Lung (tissue), 12 donors: ENCODE data around the gene MS4A18. TPM values are rescaled to one million over a fixed set of nuclear protein-coding genes. Genes with fewer than 3 reads are reported as not detected.

Experiments used
- ATAC-seq: fragments of 200-7000 bp; cut with Tn5 transposase; one replicate; pipeline ENCODE4 v1.9.1; 2020; ENCODE audit warnings: moderate number of reproducible peaks; ENCODE audit not compliant: insufficient read depth, low FRiP score
- DNase-seq, 3 donors: peaks; one replicate each; pipeline ENCODE4 v3.0.0-alpha.2; 2013 to 2017
- H3K27ac ChIP-seq, 2 donors: one replicate each; pipeline ENCODE4 v1.5.1; 2013; ENCODE audit warnings: mild to moderate bottlenecking in 2 of 2, moderate library complexity in 2 of 2, control low read depth in 1 of 2, inconsistent platforms in 1 of 2, low read depth in 1 of 2, low read length in 1 of 2
- H3K27me3 ChIP-seq, 3 donors: one replicate each; pipeline ENCODE4 v1.5.1; 2013; ENCODE audit warnings: low read length in 2 of 3; ENCODE audit not compliant: control insufficient read depth in 3 of 3, insufficient read depth in 3 of 3
- H3K36me3 ChIP-seq, 4 donors: one replicate each; pipeline ENCODE4 v1.5.1; 2013; ENCODE audit warnings: low read length in 4 of 4, mild to moderate bottlenecking in 1 of 4, moderate library complexity in 1 of 4; ENCODE audit not compliant: control insufficient read depth in 4 of 4, insufficient read depth in 4 of 4
- H3K4me1 ChIP-seq, 5 donors: one replicate each; pipeline ENCODE4 v1.5.1; 2013; ENCODE audit warnings: low read length in 5 of 5, mild to moderate bottlenecking in 2 of 5, moderate library complexity in 1 of 5; ENCODE audit not compliant: control insufficient read depth in 5 of 5, insufficient read depth in 5 of 5
- H3K4me3 ChIP-seq: one replicate; pipeline ENCODE4 v1.5.1; 2013; ENCODE audit warnings: mild to moderate bottlenecking, control low read depth, moderate library complexity
- H3K9ac ChIP-seq, 2 donors: one replicate each; pipeline ENCODE4 v1.5.1; 2013; ENCODE audit warnings: low read length in 2 of 2, control low read depth in 1 of 2; ENCODE audit not compliant: insufficient read depth in 1 of 2
- H3K9me3 ChIP-seq, 4 donors: one replicate each; pipeline ENCODE4 v1.5.1; 2013; ENCODE audit warnings: low read length in 3 of 4, mild to moderate bottlenecking in 1 of 4, moderate library complexity in 1 of 4; ENCODE audit not compliant: control insufficient read depth in 4 of 4, insufficient read depth in 3 of 4
- WGBS, 2 donors: extraction: QIAGEN DNeasy Blood & Tissue Kit; methylation state at CpG; one replicate each; pipeline ENCODE4 v1.1.7; 2013; 5-methylcytosine and 5-hydroxymethylcytosine counted together
- polyA plus RNA-seq, 2 donors: library from polyadenylated mRNA; stranded (reverse); fragments of 200-250 nt; gene quantifications; one replicate each; pipeline ENCODE4 v1.2.1, GENCODE V29; 2013
- total RNA-seq, 2 donors: library from RNA; depleted of rRNA in 1 of 2; stranded (reverse); fragments of >200 nt in 1 of 2; gene quantifications; one replicate each; pipeline ENCODE4 v1.2.1, GENCODE V29; 2014 to 2021
- TF ChIP-seq, protein P1 (sequence below): IDR thresholded peaks from 2 replicates; pipeline ENCODE4 v1.5.1; 2012; ENCODE audit warnings: mild to moderate bottlenecking; ENCODE audit errors: control extremely low read depth, extremely low read depth
- donor health status: control.
- donor health status: control.
- donor health status: Bipolar disorder and iron deficiency.
- donor health status: healthy.
- donor health status: DM: yes; HTN: yes; CAD: no.

MS4A18 gene
- total and polyA plus RNA-seq, 4 donors: 0.03 TPM; not detected in 3

DNA sequence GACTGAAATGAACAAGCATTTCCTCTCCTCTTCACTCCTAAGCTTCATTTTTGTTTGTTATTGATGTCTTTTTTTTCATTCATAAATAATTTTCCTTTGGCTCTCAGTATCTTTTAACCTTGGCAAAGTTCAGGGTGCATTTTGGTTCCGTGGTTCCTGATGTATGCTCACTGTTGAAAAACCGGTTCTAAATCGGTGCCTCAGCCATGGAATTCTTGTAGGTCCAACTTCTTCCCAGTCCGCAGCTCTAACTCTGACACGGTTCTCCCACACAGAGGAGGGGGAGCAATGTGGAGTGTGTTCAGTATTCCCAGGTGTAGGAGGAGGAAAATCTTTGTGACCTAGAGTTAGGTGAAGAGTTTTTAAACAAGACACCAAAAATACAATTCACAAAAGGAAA is 19.6 kb downstream of the MS4A18 start:
- DNase-seq (no peak), ATAC-seq (no peak)
- Histone ChIP-seq H3K9me3 (peaks cover 0 to 13% (median 2%) of the 10 kb centered on the region in 4 donors), H3K4me1 (no peaks in the 10 kb centered on the region), H3K4me3 (no peak overlapping the region), H3K9ac (no peak overlapping the region), H3K27ac (no peak overlapping the region), H3K36me3 (no peaks in the 10 kb centered on the region), H3K27me3 (no peaks in the 10 kb centered on the region)
- TF ChIP-seq, protein P1, sequence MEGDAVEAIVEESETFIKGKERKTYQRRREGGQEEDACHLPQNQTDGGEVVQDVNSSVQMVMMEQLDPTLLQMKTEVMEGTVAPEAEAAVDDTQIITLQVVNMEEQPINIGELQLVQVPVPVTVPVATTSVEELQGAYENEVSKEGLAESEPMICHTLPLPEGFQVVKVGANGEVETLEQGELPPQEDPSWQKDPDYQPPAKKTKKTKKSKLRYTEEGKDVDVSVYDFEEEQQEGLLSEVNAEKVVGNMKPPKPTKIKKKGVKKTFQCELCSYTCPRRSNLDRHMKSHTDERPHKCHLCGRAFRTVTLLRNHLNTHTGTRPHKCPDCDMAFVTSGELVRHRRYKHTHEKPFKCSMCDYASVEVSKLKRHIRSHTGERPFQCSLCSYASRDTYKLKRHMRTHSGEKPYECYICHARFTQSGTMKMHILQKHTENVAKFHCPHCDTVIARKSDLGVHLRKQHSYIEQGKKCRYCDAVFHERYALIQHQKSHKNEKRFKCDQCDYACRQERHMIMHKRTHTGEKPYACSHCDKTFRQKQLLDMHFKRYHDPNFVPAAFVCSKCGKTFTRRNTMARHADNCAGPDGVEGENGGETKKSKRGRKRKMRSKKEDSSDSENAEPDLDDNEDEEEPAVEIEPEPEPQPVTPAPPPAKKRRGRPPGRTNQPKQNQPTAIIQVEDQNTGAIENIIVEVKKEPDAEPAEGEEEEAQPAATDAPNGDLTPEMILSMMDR: no peak
- WGBS, 2 donors: 92 to 93% methylated on average over 5 of the region's 5 CpGs

DNA sequence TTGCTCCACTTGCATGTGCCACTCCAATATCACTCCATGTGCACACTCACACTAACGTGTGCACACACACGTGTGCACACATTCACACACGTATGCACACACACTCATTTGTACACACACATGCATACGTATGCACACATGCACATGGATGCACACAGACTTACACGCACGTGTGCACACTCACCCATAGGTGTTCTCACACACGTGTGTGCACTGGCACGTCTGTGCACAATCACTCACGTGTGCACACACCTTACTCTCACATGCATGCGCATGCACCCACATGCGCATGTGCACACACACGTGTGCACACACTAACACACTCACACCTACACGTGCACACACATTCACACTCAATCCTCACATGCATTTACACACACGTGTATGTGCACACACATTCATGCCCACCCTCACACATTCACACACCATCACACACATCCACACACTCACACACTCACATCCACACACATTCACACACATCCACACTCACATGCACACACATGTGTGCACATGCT is 22.9 kb downstream of the MS4A18 start:
- no peak for ATAC-seq
- H3K9me3 ChIP-seq: peaks cover 0 to 2% (median 0%) of the 10 kb centered on the region in 4 donors
- no peaks in the 10 kb centered on the region for H3K36me3 ChIP-seq
- WGBS, 2 donors: 94 to 97% methylated on average over 14 of the region's 14 CpGs
- no peaks in the 10 kb centered on the region for H3K4me1 ChIP-seq
- H3K9ac ChIP-seq: no peak overlapping the region
- H3K27ac ChIP-seq: no peak overlapping the region
- H3K4me3 ChIP-seq: no peak overlapping the region
- DNase-seq: no peak
- peaks cover 0 to 2% (median 0%) of the 10 kb centered on the region in 3 donors for H3K27me3 ChIP-seq
- TF ChIP-seq, protein P1: no peak

DNA sequence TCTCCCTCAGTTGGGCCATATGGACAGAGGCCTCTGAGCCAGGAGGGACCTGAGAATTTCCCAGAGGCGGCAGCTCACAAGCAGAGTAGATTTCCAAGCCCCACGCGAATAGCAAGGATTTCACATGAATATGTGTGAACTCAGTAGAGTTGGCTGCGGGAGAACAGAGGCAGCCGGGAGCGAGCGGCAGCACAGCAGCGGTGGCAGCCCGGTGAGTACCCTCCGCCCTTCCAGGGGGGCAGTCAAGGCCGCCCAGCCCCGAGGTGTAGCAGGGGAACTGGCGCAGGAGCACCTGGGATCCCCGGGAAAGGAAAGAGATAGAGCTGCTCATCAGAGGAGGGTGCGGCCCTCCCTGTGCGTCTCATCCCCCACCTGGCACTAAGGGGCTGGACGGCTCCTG is 23.7 kb downstream of the MS4A18 start:
- H3K36me3 ChIP-seq: no peaks in the 10 kb centered on the region
- ATAC-seq (no peak), DNase-seq (no peak)
- TF ChIP-seq, protein P1: no peak
- no peak overlapping the region for H3K4me3 ChIP-seq
- 89 to 92% methylated on average over 17 of the region's 17 CpGs for WGBS, 2 donors
- peaks cover 0 to 2% (median 0%) of the 10 kb centered on the region in 3 donors for H3K27me3 ChIP-seq
- H3K9ac ChIP-seq: no peak overlapping the region
- H3K4me1 ChIP-seq: no peaks in the 10 kb centered on the region
- peaks cover 0 to 1% (median 0%) of the 10 kb centered on the region in 4 donors for H3K9me3 ChIP-seq
- H3K27ac ChIP-seq: no peak overlapping the region

DNA sequence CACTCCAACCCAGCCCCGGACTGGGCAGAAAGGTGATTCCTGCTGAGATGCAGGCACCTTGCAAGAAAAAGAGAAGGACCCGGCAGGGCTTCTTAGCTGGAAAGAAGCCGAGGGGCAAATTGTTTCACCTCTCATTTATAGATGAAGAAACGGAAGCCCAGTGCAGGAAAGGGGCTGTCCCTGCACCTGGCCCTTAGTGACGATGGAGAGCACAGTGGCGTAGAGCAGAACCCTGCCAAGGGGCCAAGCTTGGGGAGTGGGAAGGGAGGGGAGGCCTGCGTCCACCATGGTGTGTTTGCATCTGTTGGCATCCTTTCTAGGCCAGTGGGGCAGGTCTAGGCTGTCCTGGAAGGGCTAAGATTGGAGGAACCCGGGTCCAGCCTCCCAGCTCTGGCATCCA is 24.3 kb downstream of the MS4A18 start:
- Histone ChIP-seq H3K4me1 (no peaks in the 10 kb centered on the region), H3K9ac (no peak overlapping the region), H3K9me3 (no peaks in the 10 kb centered on the region), H3K27me3 (peaks cover 0 to 2% (median 0%) of the 10 kb centered on the region in 3 donors), H3K4me3 (no peak overlapping the region), H3K27ac (no peak overlapping the region), H3K36me3 (no peaks in the 10 kb centered on the region)
- DNase-seq: no peak
- 81 to 86% methylated on average over 8 of the region's 8 CpGs for WGBS, 2 donors
- ATAC-seq: no peak
- TF ChIP-seq, protein P1: no peak
